ENCODE results near the gene CDH16.

The CDH16 gene

GRCh38 chr16:66891797-66892196, 26.9 kb downstream of the CDH16 start:
- Histone ChIP-seq H3K9ac (ENCODE audit: low read length) (no peak overlapping the region), H3K36me3 (replicated peaks; ENCODE audit: low read depth, low read length) (peaks cover 13% of the 10 kb centered on the region), H2AFZ (ENCODE audit: low read depth, low read length) (no peak overlapping the region), H3K4me2 (ENCODE audit: low read length) (no peak overlapping the region), H3K79me2 (ENCODE audit: low read length) (no peaks in the 10 kb centered on the region), H3K27me3 (ENCODE audit: low read depth, low read length) (no peaks in the 10 kb centered on the region), H3K27ac (ENCODE audit: low read length) (no peak overlapping the region), H3K9me3 (ENCODE audit: insufficient read depth, low read length) (no peaks in the 10 kb centered on the region), H3K4me1 (ENCODE audit: low read length) (no peaks in the 10 kb centered on the region), H3K4me3 (ENCODE audit: low read length) (no peak overlapping the region), H4K20me1 (ENCODE audit: insufficient read depth, low read length) (no peaks in the 10 kb centered on the region)
- TF ChIP-seq EZH2phosphoT487 (IDR thresholded peaks at IDR 0.05; ENCODE audit: low read depth) (no peak), CTCF (IDR thresholded peaks at IDR 0.05; ENCODE audit: low read depth, low read length) (no peak)

GRCh38 chr16:66891360-66891759, 27.3 kb downstream of the CDH16 start:
- H3K9ac ChIP-seq (ENCODE audit: low read length) = no peak overlapping the region
- H4K20me1 ChIP-seq (ENCODE audit: insufficient read depth, low read length) = no peaks in the 10 kb centered on the region
- no peaks in the 10 kb centered on the region for H3K9me3 ChIP-seq (ENCODE audit: insufficient read depth, low read length)
- no peak for TF ChIP-seq CTCF (IDR thresholded peaks at IDR 0.05; ENCODE audit: low read depth, low read length)
- TF ChIP-seq EZH2phosphoT487 (IDR thresholded peaks at IDR 0.05; ENCODE audit: low read depth) = no peak
- H3K27ac ChIP-seq (ENCODE audit: low read length) = no peak overlapping the region
- H3K4me1 ChIP-seq (ENCODE audit: low read length) = no peaks in the 10 kb centered on the region
- no peak overlapping the region for H3K4me2 ChIP-seq (ENCODE audit: low read length)
- no peak overlapping the region for H3K4me3 ChIP-seq (ENCODE audit: low read length)
- peaks cover 15% of the 10 kb centered on the region for H3K36me3 ChIP-seq (replicated peaks; ENCODE audit: low read depth, low read length)
- H2AFZ ChIP-seq (ENCODE audit: low read depth, low read length) = no peak overlapping the region
- no peaks in the 10 kb centered on the region for H3K79me2 ChIP-seq (ENCODE audit: low read length)
- no peaks in the 10 kb centered on the region for H3K27me3 ChIP-seq (ENCODE audit: low read depth, low read length)

GRCh38 chr16:66890799-66891198, 27.9 kb downstream of the CDH16 start:
- H3K79me2 ChIP-seq (ENCODE audit: low read length) = no peaks in the 10 kb centered on the region
- no peak overlapping the region for H3K27ac ChIP-seq (ENCODE audit: low read length)
- no peak overlapping the region for H3K9ac ChIP-seq (ENCODE audit: low read length)
- no peak overlapping the region for H3K4me3 ChIP-seq (ENCODE audit: low read length)
- H3K9me3 ChIP-seq (ENCODE audit: insufficient read depth, low read length) = no peaks in the 10 kb centered on the region
- H3K27me3 ChIP-seq (ENCODE audit: low read depth, low read length) = no peaks in the 10 kb centered on the region
- H3K4me1 ChIP-seq (ENCODE audit: low read length) = no peaks in the 10 kb centered on the region
- 0 out of 2 replicates have a peak, but pooled peaks cover under 1% of the 10 kb centered on the region for H4K20me1 ChIP-seq (ENCODE audit: insufficient read depth, low read length)
- H3K36me3 ChIP-seq (replicated peaks; ENCODE audit: low read depth, low read length) = peaks cover 17% of the 10 kb centered on the region
- H3K4me2 ChIP-seq (ENCODE audit: low read length) = no peak overlapping the region
- H2AFZ ChIP-seq (ENCODE audit: low read depth, low read length) = no peak overlapping the region
- TF ChIP-seq EZH2phosphoT487 (IDR thresholded peaks at IDR 0.05; ENCODE audit: low read depth) (no peak), CTCF (IDR thresholded peaks at IDR 0.05; ENCODE audit: low read depth, low read length) (no peak)

GRCh38 chr16:66889622-66890021, 29.1 kb downstream of the CDH16 start:
- TF ChIP-seq EZH2phosphoT487 (IDR thresholded peaks at IDR 0.05; ENCODE audit: low read depth) = no peak
- no peak for TF ChIP-seq CTCF (IDR thresholded peaks at IDR 0.05; ENCODE audit: low read depth, low read length)
- Histone ChIP-seq H3K4me3 (ENCODE audit: low read length) (no peak overlapping the region), H3K79me2 (ENCODE audit: low read length) (no peaks in the 10 kb centered on the region; the same call in 1 of the 2 replicates), H2AFZ (ENCODE audit: low read depth, low read length) (no peak overlapping the region), H4K20me1 (ENCODE audit: insufficient read depth, low read length) (0 out of 2 replicates have a peak, but pooled peaks cover 7% of the 10 kb centered on the region), H3K36me3 (replicated peaks; ENCODE audit: low read depth, low read length) (peaks cover 29% of the 10 kb centered on the region), H3K4me2 (ENCODE audit: low read length) (no peak overlapping the region), H3K9ac (ENCODE audit: low read length) (no peak overlapping the region), H3K27ac (ENCODE audit: low read length) (no peak overlapping the region), H3K9me3 (ENCODE audit: insufficient read depth, low read length) (no peaks in the 10 kb centered on the region), H3K27me3 (ENCODE audit: low read depth, low read length) (no peaks in the 10 kb centered on the region), H3K4me1 (ENCODE audit: low read length) (no peaks in the 10 kb centered on the region)
